GM18519 (cell line): ENCODE results near the gene FARSB.
"Not testable (repeated sequence)": the region's sequence is repeated elsewhere in the genome, so short reads cannot be mapped to it uniquely, and the experiment has no call there.

Experiments
- ATAC-seq: cut with Tn5 transposase; IDR thresholded peaks from one replicate; pipeline ENCODE4 v1.9.1; 2021; ENCODE audit warnings: mild to moderate bottlenecking, moderate library complexity; ENCODE audit not compliant: unreplicated experiment, low FRiP score

Gene FARSB

GRCh38 chr2:222609381-222609780 is 46.5 kb downstream of the FARSB start:
- ATAC-seq = no peak

- ATAC-seq = no peak
Measured at GRCh38 chr2:222608081-222608480, 47.8 kb downstream of the FARSB start.

GRCh38 chr2:222606306-222606705 is 49.6 kb downstream of the FARSB start:
- no peak for ATAC-seq

GRCh38 chr2:222604749-222605515 is 51.0 kb downstream of the FARSB start:
- ATAC-seq = no peak

- ATAC-seq = no peak
Measured at GRCh38 chr2:222603501-222603900, 52.4 kb downstream of the FARSB start.

- ATAC-seq = no peak
Measured at GRCh38 chr2:222598611-222599010, 57.3 kb downstream of the FARSB start.

- no peak for ATAC-seq
Measured at GRCh38 chr2:222595581-222595980, 60.3 kb downstream of the FARSB start.

GRCh38 chr2:222594679-222595078 is 61.2 kb downstream of the FARSB start:
- ATAC-seq = no peak

- ATAC-seq = no peak
Measured at GRCh38 chr2:222592176-222592575, 63.7 kb downstream of the FARSB start.

- ATAC-seq = no peak
Measured at GRCh38 chr2:222591661-222592060, 64.2 kb downstream of the FARSB start.

GRCh38 chr2:222584589-222584988 is 71.3 kb downstream of the FARSB start:
- ATAC-seq = not testable (repeated sequence)

- ATAC-seq = no peak
Measured at GRCh38 chr2:222582928-222583327, 73.0 kb downstream of the FARSB start.

- no peak for ATAC-seq
Measured at GRCh38 chr2:222577341-222577740, 78.6 kb downstream of the FARSB start.

GRCh38 chr2:222576171-222577081 is 79.5 kb downstream of the FARSB start:
- no peak for ATAC-seq

- no peak for ATAC-seq
Measured at GRCh38 chr2:222575618-222576017, 80.3 kb downstream of the FARSB start.

GRCh38 chr2:222572751-222573174 is 83.1 kb downstream of the FARSB start:
- no peak for ATAC-seq

GRCh38 chr2:222572264-222572721 is 83.6 kb downstream of the FARSB start:
- no peak for ATAC-seq

GRCh38 chr2:222569826-222570225 is 86.1 kb downstream of the FARSB start:
- no peak for ATAC-seq

GRCh38 chr2:222568865-222569264 is 87.0 kb downstream of the FARSB start:
- ATAC-seq = no peak

- ATAC-seq = no peak
Measured at GRCh38 chr2:222566229-222566628, 89.7 kb downstream of the FARSB start.

- ATAC-seq = no peak
Measured at GRCh38 chr2:222563936-222564335, 92.0 kb downstream of the FARSB start.
